SK-N-MC (cell line): ENCODE data around the gene HCN1.
"Not testable (repeated sequence)": the region's sequence is repeated elsewhere in the genome, so short reads cannot be mapped to it uniquely, and the experiment has no call there.

Experiments used
- DNase-seq: peaks from one replicate; pipeline ENCODE4 v3.0.0-alpha.2; 2011; ENCODE audit warnings: low read depth, low spot score
- H3K27ac ChIP-seq: fragments of 200-600 bp; sonication (generic); 2 replicates; pipeline ENCODE4 v1.5.1; 2016; ENCODE audit warnings: mixed run types
- H3K36me3 ChIP-seq: fragments of 200-600 bp; sonication (generic); 2 replicates; pipeline ENCODE4 v1.6.1; 2017; ENCODE audit warnings: antibody characterized with exemption, low read length, mixed read lengths; ENCODE audit not compliant: insufficient read depth
- H3K4me3 ChIP-seq: fragments of 200-600 bp; sonication (generic); 2 replicates; pipeline ENCODE4 v1.5.1; 2016
- H3K9ac ChIP-seq: fragments of 200-600 bp; sonication (generic); 2 replicates; pipeline ENCODE4 v1.8.0; 2017; ENCODE audit warnings: mixed run types, mixed read lengths; ENCODE audit not compliant: insufficient read length
- H3K9me3 ChIP-seq: fragments of 200-600 bp; sonication (generic); 2 replicates; pipeline ENCODE4 v1.6.1; 2017; ENCODE audit warnings: low read depth, mild to moderate bottlenecking, antibody characterized with exemption, low read length, moderate library complexity, mixed read lengths
- EZH2 ChIP-seq: fragments of 200-600 bp; sonication (generic); IDR thresholded peaks from one replicate; pipeline ENCODE4 v1.6.1; 2017; ENCODE audit warnings: antibody characterized with exemption
- FOXP2 ChIP-seq: optimal IDR thresholded peaks from 2 replicates; pipeline ENCODE3; 2011; ENCODE audit warnings: mild to moderate bottlenecking, moderate library complexity; ENCODE audit not compliant: insufficient read depth; ENCODE audit errors: extremely low read length, control extremely low read depth
- POLR2AphosphoS5 ChIP-seq: IDR thresholded peaks from 2 replicates; pipeline ENCODE4 v1.6.1; 2012; ENCODE audit warnings: mild to moderate bottlenecking, low read depth, low read length, borderline replicate concordance

Gene HCN1

DNA sequence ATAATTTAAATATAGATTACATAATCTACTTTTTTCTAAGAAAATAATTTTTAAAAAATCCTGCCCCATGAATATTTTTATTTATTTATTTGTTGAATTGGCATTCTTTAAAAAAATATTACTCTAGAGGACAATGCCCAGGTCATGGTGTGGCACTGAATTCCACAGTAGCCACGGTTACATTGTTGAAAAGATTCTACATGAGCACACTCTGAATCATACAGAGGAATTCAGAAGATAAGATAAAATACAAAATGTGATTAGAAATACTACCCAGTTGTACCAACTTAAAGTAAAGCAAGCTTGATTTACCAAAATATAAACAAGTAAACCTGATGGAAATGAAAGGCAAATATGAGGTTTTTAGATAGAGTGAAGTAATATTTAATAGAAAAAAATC, 183.7 kb downstream of the HCN1 start:
- Histone ChIP-seq H3K27ac (no peak overlapping the region), H3K36me3 (no peaks in the 10 kb centered on the region), H3K9ac (no peak overlapping the region), H3K9me3 (no peaks in the 10 kb centered on the region), H3K4me3 (no peak overlapping the region)
- TF ChIP-seq EZH2 (no peak), POLR2AphosphoS5 (no peak), FOXP2 (no peak)
- DNase-seq: no peak

DNA sequence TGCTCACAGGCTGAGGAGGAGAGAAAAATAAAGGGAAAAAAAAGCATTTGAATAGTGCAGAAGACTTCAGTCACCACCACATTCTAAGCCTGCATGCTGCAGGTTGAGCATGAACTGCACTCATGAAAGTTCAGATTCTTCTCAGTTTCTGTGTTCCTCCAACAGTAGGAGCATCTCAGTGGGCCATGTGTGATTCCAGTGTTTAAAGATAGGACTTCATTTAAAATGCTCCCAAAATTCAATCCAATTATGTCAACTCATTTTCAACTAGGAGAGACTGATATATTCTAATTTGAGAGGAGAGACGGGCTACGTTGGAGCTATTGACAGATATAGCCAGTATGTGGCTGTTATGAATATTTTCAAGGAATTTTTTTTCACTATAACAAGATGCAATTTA, 186.8 kb downstream of the HCN1 start:
- Histone ChIP-seq H3K9ac (no peak overlapping the region), H3K36me3 (no peaks in the 10 kb centered on the region), H3K27ac (no peak overlapping the region), H3K4me3 (no peak overlapping the region), H3K9me3 (no peaks in the 10 kb centered on the region)
- no peak for DNase-seq
- TF ChIP-seq EZH2: no peak
- no peak for TF ChIP-seq FOXP2
- no peak for TF ChIP-seq POLR2AphosphoS5

DNA sequence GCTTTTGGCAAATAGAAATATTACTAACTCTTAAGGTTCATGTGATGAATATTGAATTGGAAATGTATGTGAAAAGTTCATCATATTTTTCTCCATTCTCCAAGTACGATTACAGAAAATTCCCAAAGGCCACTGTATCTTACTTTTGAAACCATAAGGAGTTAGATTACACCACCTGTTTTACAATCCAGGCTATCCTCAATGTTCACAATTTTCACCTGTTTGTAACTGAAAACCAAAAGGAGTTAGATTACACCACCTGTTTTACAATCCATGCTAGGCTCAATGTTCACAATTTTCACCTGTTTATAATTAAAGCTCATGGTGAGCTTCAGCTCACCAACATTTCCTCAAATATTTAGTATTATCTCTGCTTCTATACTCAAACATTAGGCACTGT, 188.0 kb downstream of the HCN1 start:
- DNase-seq: no peak
- H3K9me3 ChIP-seq: no peaks in the 10 kb centered on the region
- H3K9ac ChIP-seq: no peak overlapping the region
- H3K27ac ChIP-seq: no peak overlapping the region
- no peak for TF ChIP-seq FOXP2
- TF ChIP-seq EZH2: no peak
- no peak for TF ChIP-seq POLR2AphosphoS5
- H3K36me3 ChIP-seq: no peaks in the 10 kb centered on the region
- no peak overlapping the region for H3K4me3 ChIP-seq

DNA sequence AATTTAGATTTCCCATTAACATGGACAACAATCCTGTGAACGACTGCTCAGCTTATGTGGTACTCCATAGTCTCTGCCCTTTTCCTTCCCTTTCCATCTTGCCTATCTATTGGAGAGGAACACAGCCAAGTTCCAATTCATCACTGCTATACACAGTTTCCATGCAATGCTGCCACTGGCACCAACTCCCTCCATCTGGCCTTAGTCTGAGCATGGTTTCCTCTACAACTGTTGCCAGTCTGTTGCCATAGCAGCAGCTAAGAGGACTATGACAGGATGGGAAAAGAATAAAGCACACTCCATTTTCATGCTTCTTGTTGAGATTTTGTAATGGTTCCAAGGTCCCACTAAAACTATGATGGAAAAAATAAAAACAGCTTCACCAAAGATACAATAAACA, 189.0 kb downstream of the HCN1 start:
- TF ChIP-seq EZH2 (no peak), FOXP2 (no peak), POLR2AphosphoS5 (no peak)
- no peak overlapping the region for H3K4me3 ChIP-seq
- H3K9me3 ChIP-seq: no peaks in the 10 kb centered on the region
- H3K9ac ChIP-seq: no peak overlapping the region
- no peaks in the 10 kb centered on the region for H3K36me3 ChIP-seq
- no peak overlapping the region for H3K27ac ChIP-seq
- DNase-seq: no peak

DNA sequence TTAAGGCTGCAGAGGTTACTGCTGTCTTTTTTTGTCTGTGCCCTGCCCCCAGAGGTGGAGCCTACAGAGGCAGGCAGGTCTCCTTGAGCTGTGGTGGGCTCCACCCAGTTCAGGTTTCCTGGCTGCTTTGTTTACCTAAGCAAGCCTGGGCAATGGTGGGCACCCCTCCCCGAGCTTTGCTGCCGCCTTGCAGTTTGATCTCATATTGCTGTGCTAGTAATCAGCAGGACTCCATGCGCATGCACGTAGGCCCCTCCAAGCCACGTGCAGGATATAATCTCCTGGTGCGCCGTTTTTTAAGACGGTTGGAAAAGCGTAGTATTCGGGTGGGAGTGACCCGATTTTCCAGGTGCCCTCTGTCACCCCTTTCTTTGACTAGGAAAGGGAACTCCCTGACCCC, 197.2 kb downstream of the HCN1 start:
- H3K27ac ChIP-seq, DNase-seq, H3K36me3 ChIP-seq, H3K9ac ChIP-seq, H3K4me3 ChIP-seq, H3K9me3 ChIP-seq: not testable (repeated sequence)

DNA sequence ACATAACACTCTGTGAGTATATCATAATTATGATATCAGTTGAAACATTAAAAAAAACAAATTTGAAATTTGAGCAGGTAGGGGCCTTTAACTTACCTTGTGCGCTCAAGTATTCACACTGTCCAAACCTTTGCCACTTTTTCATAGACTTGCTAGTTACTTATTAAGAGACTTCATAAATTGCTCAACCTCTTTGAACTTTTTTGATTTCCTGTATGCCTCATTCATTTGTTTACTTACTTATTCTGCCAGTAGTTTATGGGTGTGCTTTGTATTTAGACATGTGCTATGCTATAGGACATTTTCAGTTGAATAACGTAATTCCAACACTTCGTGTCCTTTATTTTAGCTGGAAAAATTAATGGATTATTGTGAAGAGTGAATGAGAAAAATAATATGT, 204.8 kb downstream of the HCN1 start:
- H3K9ac ChIP-seq: no peak overlapping the region
- TF ChIP-seq FOXP2 (no peak), POLR2AphosphoS5 (no peak), EZH2 (no peak)
- DNase-seq: no peak
- no peaks in the 10 kb centered on the region for H3K9me3 ChIP-seq
- no peak overlapping the region for H3K27ac ChIP-seq
- H3K4me3 ChIP-seq: no peak overlapping the region
- no peaks in the 10 kb centered on the region for H3K36me3 ChIP-seq

DNA sequence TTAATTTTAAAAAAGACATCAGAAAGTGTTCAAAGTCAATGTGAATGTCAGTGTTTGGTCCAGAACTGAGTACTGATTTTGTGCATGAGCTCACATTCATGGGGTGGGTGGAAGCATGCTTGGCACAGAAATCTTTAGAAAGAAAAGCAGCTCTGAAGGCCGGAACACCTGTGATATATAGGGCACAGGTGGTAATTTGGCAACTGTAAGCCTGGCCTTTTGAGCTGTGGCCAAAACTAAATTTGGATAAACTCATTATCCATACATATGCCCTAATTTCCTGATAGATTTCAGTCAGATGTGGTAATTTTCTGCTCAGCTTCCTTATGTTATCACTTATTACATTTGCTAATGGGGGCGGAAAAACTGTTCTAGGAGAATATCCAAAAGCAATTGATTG, 211.4 kb downstream of the HCN1 start:
- H3K9me3 ChIP-seq: no peaks in the 10 kb centered on the region
- H3K4me3 ChIP-seq: no peak overlapping the region
- H3K36me3 ChIP-seq: no peaks in the 10 kb centered on the region
- no peak for DNase-seq
- no peak overlapping the region for H3K9ac ChIP-seq
- TF ChIP-seq POLR2AphosphoS5: no peak
- no peak for TF ChIP-seq EZH2
- no peak for TF ChIP-seq FOXP2
- no peak overlapping the region for H3K27ac ChIP-seq

DNA sequence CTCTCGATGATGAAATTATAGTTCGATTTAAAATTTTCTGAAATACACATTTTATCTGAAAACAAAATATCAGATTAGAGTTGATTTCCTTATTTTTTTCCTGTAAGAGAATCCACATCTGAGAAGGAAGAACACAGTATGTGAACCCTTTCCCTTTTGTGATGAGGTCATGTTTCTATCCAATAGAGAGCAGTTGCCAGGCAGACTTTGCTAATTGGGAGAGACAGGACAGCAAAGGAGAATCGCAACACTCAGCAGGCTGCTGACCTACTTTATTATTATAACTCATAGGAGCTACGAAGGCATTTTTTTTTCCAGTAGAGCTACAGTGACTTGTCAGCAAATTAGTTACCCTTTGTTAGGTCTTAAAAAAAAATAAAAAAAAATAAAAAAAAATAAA, 242.1 kb downstream of the HCN1 start:
- H3K27ac ChIP-seq: no peak overlapping the region
- no peak for DNase-seq
- no peak overlapping the region for H3K9ac ChIP-seq
- no peaks in the 10 kb centered on the region for H3K9me3 ChIP-seq
- H3K4me3 ChIP-seq: no peak overlapping the region
- no peak for TF ChIP-seq EZH2
- no peak for TF ChIP-seq POLR2AphosphoS5
- no peak for TF ChIP-seq FOXP2
- H3K36me3 ChIP-seq: no peaks in the 10 kb centered on the region

DNA sequence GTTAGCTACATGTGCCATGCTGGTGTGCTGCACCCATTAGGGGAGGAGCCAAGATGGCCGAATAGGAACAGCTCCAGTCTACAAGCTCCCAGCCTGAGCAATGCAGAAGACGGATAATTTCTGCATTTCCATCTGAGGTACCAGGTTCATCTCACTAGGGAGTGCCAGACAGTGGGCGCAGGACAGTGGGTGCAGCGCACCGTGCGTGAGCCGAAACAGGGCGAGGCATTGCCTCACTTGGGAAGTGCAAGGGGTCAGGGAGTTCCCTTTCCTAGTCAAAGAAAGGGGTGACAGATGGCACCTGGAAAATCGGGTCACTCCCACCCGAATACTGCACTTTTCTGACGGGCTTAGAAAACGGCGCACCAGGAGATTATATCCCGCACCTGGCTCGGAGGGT, 251.3 kb downstream of the HCN1 start:
- not testable (repeated sequence) for H3K4me3 ChIP-seq, H3K27ac ChIP-seq, DNase-seq, H3K36me3 ChIP-seq, H3K9me3 ChIP-seq, H3K9ac ChIP-seq
